IPS-18a (cell line): ENCODE measurements around the gene B3GNT9.

Experiments
- H3K27ac ChIP-seq: one replicate; pipeline ENCODE4 v1.5.1; 2013; ENCODE audit warnings: low read length
- H3K27me3 ChIP-seq: one replicate; pipeline ENCODE4 v1.6.1; 2013; ENCODE audit warnings: mild to moderate bottlenecking, low read length; ENCODE audit not compliant: control insufficient read depth, insufficient read depth
- H3K36me3 ChIP-seq: one replicate; pipeline ENCODE4 v1.6.1; 2013; ENCODE audit warnings: low read depth, low read length; ENCODE audit not compliant: control insufficient read depth
- H3K4me1 ChIP-seq: one replicate; pipeline ENCODE4 v1.6.1; 2013; ENCODE audit warnings: low read depth, low read length; ENCODE audit not compliant: control insufficient read depth
- H3K4me3 ChIP-seq: one replicate; pipeline ENCODE4 v1.5.1; 2013; ENCODE audit warnings: low read length
- H3K9ac ChIP-seq: one replicate; pipeline ENCODE4 v1.6.1; 2013; ENCODE audit warnings: mild to moderate bottlenecking, low read length, moderate library complexity
- H3K9me3 ChIP-seq: one replicate; pipeline ENCODE4 v1.6.1; 2013; ENCODE audit warnings: low read depth, low read length; ENCODE audit not compliant: control insufficient read depth

The B3GNT9 gene

DNA sequence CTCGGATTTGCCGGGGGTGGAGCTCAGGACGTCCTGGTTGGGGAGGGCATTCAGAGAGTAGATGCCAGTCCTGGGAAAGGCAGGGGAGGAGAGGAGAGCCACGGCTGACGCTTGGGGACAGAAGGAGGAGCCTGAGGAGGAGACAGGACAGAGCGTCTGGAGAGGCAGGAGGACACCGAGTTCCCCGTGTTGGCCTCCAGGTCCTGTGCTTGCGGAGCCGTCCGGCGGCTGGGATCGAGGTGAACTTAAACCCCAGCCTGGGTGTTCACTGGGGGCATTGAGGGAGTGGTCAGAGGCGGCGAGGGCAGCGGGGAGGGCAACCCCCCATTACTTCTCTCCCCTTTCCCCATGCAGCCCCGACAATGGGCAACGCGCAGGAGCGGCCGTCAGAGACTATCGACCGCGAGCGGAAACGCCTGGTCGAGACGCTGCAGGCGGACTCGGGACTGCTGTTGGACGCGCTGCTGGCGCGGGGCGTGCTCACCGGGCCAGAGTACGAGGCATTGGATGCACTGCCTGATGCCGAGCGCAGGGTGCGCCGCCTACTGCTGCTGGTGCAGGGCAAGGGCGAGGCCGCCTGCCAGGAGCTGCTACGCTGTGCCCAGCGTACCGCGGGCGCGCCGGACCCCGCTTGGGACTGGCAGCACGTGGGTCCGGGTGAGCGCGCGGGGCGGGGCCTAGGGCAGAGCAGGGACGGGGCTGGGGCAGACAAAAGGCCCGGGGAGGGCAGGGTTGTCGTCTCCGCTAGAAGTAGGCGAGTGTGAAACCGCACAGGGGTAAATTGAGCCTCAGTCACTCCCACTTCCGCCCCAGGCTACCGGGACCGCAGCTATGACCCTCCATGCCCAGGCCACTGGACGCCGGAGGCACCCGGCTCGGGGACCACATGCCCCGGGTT is 23.3 kb upstream of the B3GNT9 start:
- H3K9me3 ChIP-seq = no peaks in the 10 kb centered on the region
- peak overlapping the region; percentile 57 for H3K4me3 ChIP-seq
- no peak overlapping the region for H3K27ac ChIP-seq
- H3K4me1 ChIP-seq = peaks cover 17% of the 10 kb centered on the region
- H3K9ac ChIP-seq = no peak overlapping the region
- H3K27me3 ChIP-seq = peaks cover 93% of the 10 kb centered on the region
- H3K36me3 ChIP-seq = no peaks in the 10 kb centered on the region

GRCh38 chr16:67173323-67173722 is 22.5 kb upstream of the B3GNT9 start:
- Histone ChIP-seq H3K27ac (no peak overlapping the region), H3K4me1 (peaks cover 19% of the 10 kb centered on the region), H3K9me3 (no peaks in the 10 kb centered on the region), H3K27me3 (peaks cover 94% of the 10 kb centered on the region), H3K36me3 (no peaks in the 10 kb centered on the region), H3K9ac (no peak overlapping the region), H3K4me3 (peak overlapping the region; percentile 57)

DNA sequence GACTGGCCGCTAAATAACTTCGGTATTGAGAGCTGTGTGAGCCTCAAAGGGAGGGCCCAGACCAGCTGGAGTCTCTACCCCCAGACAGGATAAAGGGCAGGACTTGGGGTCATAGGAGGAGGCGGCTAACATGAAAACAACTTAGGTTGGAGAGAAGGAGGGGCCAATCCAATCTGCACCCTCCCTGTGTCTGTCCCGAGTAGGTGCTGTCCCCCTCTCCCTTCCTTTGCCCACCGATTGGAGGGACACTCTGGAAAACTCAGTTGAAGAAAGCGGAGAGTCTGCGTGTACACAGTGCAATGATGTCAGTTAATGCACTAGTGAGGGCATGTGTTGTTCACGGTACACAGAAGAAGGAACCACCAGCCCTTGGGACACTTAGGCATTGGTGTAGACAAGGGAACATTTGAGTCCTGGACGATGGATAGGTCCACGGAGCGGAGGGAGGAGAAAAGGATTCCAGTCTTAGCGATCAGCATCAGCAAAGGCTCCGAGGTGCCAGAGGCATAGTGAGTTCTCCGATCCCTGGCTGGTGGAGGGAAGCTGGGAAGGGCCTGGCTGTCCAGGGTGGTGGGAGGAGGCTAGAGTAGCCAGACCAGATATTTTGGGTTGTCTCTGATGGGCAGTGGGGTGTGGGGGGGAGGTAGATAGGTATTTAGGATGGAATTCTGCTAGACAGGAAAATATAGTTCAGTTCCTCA is 20.3 kb upstream of the B3GNT9 start:
- Histone ChIP-seq H3K27ac (no peak overlapping the region), H3K9ac (no peak overlapping the region), H3K4me3 (peak overlapping the region; percentile 40), H3K36me3 (no peaks in the 10 kb centered on the region), H3K9me3 (no peaks in the 10 kb centered on the region), H3K4me1 (peaks cover 19% of the 10 kb centered on the region), H3K27me3 (peaks cover 97% of the 10 kb centered on the region)

DNA sequence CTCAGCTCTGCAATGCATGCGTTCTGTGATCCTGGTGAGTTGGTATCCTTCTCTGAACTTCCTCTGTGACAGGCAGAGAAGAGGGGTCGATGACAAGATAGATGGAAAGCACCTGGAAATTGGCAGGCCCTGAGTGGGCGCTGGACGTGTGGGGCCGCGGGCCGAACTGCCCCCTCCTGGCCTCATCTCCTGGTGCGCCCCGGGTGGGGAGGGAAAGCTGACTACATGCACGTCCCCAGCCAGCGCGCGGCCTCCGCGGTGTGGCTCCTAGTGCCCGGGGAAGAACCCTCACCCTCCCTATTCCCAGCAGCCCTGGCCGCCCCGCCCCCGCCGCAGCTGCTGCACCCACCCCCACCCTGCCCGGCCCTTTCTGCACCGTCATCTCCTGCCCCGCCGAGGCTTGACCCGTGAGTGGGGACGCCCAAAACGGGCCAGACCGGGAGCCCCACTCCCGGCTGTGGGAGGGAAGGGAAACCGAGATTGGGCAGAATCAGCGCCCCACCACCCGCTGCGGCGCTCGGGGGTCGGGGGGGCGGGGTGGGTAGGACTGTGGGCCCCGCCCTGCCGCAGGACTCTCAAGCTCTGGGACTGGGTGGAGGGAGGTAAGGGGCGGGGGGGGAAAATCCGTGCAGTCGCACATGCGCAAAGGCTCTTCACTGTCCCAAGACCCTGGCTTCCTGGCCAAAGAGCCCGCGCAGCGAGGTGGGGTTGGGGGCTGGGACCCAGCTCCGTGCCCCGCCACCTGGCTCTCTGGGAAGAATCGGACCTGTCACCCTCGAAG is 19.6 kb upstream of the B3GNT9 start, which contains the start of gene NOL3:
TSS of gene NOL3 (plus strand) at position 371 of the 781 bp plus-strand sequence.
- Histone ChIP-seq H3K9me3 (no peaks in the 10 kb centered on the region), H3K9ac (no peak within 1 kb of the TSS), H3K27me3 (peaks cover 97% of the 10 kb centered on the region), H3K36me3 (no peaks in the 10 kb centered on the region), H3K4me3 (peak within 1 kb of the TSS; percentile 66), H3K4me1 (peaks cover 19% of the 10 kb centered on the region), H3K27ac (no peak within 1 kb of the TSS)

- H3K9ac ChIP-seq = no peak overlapping the region
Observed at GRCh38 chr16:67169642-67170167, 18.9 kb upstream of the B3GNT9 start.

GRCh38 chr16:67169011-67169451 is 18.2 kb upstream of the B3GNT9 start:
- Histone ChIP-seq H3K9ac (no peak overlapping the region), H3K4me1 (peaks cover 19% of the 10 kb centered on the region), H3K36me3 (no peaks in the 10 kb centered on the region), H3K4me3 (peak overlapping the region; percentile 66), H3K27me3 (peaks cover 97% of the 10 kb centered on the region), H3K9me3 (no peaks in the 10 kb centered on the region), H3K27ac (no peak overlapping the region)

More at GRCh38 chr16:67169642-67170167, 18.9 kb upstream of the B3GNT9 start:
- no peaks in the 10 kb centered on the region for H3K36me3 ChIP-seq
- H3K27ac ChIP-seq = no peak overlapping the region
- no peaks in the 10 kb centered on the region for H3K9me3 ChIP-seq
- H3K27me3 ChIP-seq = peaks cover 97% of the 10 kb centered on the region
- H3K4me3 ChIP-seq = peak overlapping the region; percentile 66
- peaks cover 19% of the 10 kb centered on the region for H3K4me1 ChIP-seq

DNA sequence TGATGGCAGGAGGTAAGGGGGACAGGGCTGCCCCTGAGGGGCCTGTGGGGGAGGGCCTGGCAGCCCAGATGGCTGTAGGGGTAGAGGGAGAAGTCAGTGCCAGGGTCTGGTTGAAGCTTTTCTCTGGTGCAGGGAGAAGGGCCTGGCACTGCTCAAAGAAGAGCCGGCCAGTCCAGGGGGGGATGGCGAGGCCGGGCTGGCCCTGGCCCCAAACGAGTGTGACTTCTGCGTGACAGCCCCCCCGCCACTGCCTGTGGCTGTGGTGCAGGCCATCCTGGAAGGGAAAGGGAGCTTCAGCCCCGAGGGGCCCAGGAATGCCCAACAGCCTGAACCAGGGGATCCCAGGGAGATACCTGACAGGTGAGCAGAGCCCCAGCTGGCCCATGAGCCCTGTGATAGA is 16.8 kb upstream of the B3GNT9 start:
- Histone ChIP-seq H3K27ac (no peak overlapping the region), H3K27me3 (peaks cover 97% of the 10 kb centered on the region), H3K4me3 (no peak overlapping the region), H3K36me3 (no peaks in the 10 kb centered on the region), H3K9me3 (no peaks in the 10 kb centered on the region), H3K4me1 (peaks cover 12% of the 10 kb centered on the region), H3K9ac (no peak overlapping the region)

DNA sequence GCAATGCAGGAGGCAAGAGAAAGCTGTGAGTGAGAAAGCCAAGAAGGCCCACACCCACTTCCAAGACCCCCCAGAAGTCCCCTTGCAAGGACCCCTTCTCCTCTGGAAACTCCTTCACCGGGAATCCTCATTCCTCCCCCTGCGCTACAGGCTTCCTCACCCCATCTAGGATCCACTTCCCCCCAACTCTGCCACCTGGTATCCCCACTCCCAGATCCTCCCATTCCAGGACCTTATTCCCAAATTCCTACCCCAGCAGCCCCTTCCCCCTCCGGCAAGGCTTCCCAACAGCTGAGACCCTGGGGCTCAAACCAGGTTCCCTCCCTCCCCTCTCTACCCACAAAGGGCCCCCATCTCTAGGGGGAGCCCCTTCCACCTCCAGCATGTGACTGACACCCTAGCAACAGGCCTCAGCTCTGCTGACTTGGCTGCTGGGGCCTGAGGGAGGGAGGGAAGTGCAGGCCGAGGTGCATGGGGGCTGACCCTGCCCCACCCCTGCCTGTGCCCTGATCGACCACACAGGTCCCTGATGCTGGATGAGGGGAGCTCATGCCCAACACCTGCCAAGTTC is 15.9 kb upstream of the B3GNT9 start:
- peaks cover 97% of the 10 kb centered on the region for H3K27me3 ChIP-seq
- H3K27ac ChIP-seq = no peak overlapping the region
- no peaks in the 10 kb centered on the region for H3K9me3 ChIP-seq
- H3K36me3 ChIP-seq = no peaks in the 10 kb centered on the region
- H3K4me3 ChIP-seq = no peak overlapping the region
- peaks cover 12% of the 10 kb centered on the region for H3K4me1 ChIP-seq
- H3K9ac ChIP-seq = no peak overlapping the region

DNA sequence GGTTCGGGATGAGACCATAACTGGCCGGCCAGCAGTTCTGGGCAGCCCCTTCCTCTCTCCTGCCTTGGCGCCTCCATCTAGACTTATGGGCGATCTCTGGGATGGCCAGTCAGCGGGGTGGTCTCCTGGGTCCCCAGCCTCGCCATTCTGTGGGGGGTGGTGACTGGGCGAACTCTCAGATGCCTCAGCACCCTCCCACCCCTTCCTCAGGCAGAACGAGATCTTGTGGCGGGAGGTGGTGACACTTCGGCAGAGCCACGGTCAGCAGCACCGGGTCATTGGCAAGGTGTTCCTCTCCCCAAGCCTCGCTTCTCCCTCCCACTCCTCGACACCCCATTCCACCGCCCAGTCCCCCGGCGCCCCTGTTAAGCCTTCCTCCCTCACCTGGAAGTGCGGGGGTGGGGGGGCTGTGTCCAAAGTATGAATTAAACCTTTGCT is 15.3 kb upstream of the B3GNT9 start:
- Histone ChIP-seq H3K4me1 (peaks cover 11% of the 10 kb centered on the region), H3K27me3 (peaks cover 97% of the 10 kb centered on the region), H3K4me3 (no peak overlapping the region), H3K36me3 (no peaks in the 10 kb centered on the region), H3K27ac (no peak overlapping the region), H3K9ac (no peak overlapping the region), H3K9me3 (no peaks in the 10 kb centered on the region)

GRCh38 chr16:67165121-67166078 is 14.6 kb upstream of the B3GNT9 start:
- H3K27ac ChIP-seq = no peak overlapping the region
- H3K36me3 ChIP-seq = no peaks in the 10 kb centered on the region
- no peak overlapping the region for H3K9ac ChIP-seq
- peaks cover 11% of the 10 kb centered on the region for H3K4me1 ChIP-seq
- H3K9me3 ChIP-seq = no peaks in the 10 kb centered on the region
- H3K4me3 ChIP-seq = peak overlapping the region; percentile 37
- peaks cover 99% of the 10 kb centered on the region for H3K27me3 ChIP-seq
